SK-N-SH (cell line): ENCODE data around the gene SELPLG.

ENCODE experiments used
- EZH2phosphoT487 ChIP-seq: fragments of 200-600 bp; sonication (generic); IDR thresholded peaks from 2 replicates; pipeline ENCODE4 v1.6.1; 2017; ENCODE audit warnings: low read depth, mixed run types, mild to moderate bottlenecking, antibody characterized with exemption, moderate library complexity, borderline replicate concordance
- GABPA ChIP-seq: IDR thresholded peaks from 2 replicates; pipeline ENCODE4 v1.4.0; 2012; ENCODE audit warnings: low read depth, mild to moderate bottlenecking
- JUND ChIP-seq: IDR thresholded peaks from 2 replicates; pipeline ENCODE4 v1.4.0; 2012
- MEF2A ChIP-seq: IDR thresholded peaks from 2 replicates; pipeline ENCODE4 v1.4.0; 2012; ENCODE audit warnings: low read depth, borderline replicate concordance
- NRF1 ChIP-seq: IDR thresholded peaks from 2 replicates; pipeline ENCODE4 v1.6.1; 2012; ENCODE audit warnings: low read depth, mild to moderate bottlenecking, low read length
- POLR2AphosphoS5 ChIP-seq: IDR thresholded peaks from 2 replicates; pipeline ENCODE4 v1.6.1; 2012; ENCODE audit warnings: low read depth, low read length
- RAD21 ChIP-seq: IDR thresholded peaks from 2 replicates; pipeline ENCODE4 v1.6.1; 2012; ENCODE audit warnings: mild to moderate bottlenecking, low read length
- TF ChIP-seq, protein P1 (sequence below): fragments of 200-600 bp; sonication (generic); IDR thresholded peaks from 2 replicates; pipeline ENCODE4 v1.6.1; 2017; ENCODE audit warnings: antibody characterized with exemption, mild to moderate bottlenecking, moderate library complexity
- TF ChIP-seq, protein P2 (sequence below): fragments of 150-350 bp; IDR thresholded peaks from 2 replicates; pipeline ENCODE4 v1.6.1; 2016; ENCODE audit warnings: mild to moderate bottlenecking, low read depth, low read length

DNA sequence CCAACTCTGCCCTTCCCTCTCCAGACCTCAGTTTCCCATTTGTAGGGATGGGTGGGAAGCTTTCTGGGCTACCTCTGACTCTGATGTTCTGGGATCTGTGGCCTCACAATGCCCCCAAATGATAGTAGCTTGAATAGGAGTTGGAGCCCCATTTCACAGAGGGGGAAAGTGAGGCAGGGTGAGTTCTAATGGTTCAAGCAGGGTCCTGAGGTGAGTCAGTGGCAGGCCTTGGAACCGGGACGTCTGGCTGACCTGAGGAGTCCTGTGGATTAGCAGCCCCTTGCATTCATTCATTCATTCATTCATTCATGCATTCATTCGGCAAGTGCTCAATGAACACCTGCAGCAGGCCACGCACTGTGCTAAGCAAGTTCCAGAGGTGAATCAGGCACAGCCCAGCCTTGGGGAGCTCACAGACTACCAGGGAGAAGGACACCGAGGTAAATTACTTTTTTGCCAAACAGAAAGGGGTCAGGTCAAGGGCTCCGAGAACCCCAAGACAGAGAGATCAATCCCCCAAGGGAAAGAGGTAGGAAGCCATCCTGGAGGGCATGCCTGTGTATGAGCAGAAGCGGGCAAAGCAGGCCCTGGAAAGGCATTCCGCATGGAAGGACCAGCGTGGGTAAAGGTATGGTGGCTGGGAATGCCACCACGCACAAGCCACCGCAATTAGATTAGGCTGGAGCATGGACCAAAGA is 35.0 kb downstream of the SELPLG start:
- TF ChIP-seq GABPA: no peak
- no peak for TF ChIP-seq MEF2A
- TF ChIP-seq, protein P1, sequence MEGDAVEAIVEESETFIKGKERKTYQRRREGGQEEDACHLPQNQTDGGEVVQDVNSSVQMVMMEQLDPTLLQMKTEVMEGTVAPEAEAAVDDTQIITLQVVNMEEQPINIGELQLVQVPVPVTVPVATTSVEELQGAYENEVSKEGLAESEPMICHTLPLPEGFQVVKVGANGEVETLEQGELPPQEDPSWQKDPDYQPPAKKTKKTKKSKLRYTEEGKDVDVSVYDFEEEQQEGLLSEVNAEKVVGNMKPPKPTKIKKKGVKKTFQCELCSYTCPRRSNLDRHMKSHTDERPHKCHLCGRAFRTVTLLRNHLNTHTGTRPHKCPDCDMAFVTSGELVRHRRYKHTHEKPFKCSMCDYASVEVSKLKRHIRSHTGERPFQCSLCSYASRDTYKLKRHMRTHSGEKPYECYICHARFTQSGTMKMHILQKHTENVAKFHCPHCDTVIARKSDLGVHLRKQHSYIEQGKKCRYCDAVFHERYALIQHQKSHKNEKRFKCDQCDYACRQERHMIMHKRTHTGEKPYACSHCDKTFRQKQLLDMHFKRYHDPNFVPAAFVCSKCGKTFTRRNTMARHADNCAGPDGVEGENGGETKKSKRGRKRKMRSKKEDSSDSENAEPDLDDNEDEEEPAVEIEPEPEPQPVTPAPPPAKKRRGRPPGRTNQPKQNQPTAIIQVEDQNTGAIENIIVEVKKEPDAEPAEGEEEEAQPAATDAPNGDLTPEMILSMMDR: no peak
- TF ChIP-seq JUND: no peak
- no peak for TF ChIP-seq RAD21
- TF ChIP-seq POLR2AphosphoS5: no peak
- TF ChIP-seq NRF1: no peak
- TF ChIP-seq, protein P2, sequence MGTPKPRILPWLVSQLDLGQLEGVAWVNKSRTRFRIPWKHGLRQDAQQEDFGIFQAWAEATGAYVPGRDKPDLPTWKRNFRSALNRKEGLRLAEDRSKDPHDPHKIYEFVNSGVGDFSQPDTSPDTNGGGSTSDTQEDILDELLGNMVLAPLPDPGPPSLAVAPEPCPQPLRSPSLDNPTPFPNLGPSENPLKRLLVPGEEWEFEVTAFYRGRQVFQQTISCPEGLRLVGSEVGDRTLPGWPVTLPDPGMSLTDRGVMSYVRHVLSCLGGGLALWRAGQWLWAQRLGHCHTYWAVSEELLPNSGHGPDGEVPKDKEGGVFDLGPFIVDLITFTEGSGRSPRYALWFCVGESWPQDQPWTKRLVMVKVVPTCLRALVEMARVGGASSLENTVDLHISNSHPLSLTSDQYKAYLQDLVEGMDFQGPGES: no peak
- TF ChIP-seq EZH2phosphoT487: no peak
